MCF 10A (cell line): ENCODE measurements around the gene PDGFD. TPM values are rescaled to one million over a fixed set of nuclear protein-coding genes. Genes with fewer than 3 reads are reported as not detected.

Experiments used
- BruUV-seq: library from RNA; stranded (reverse); fragments of 400-500 nt; replicated peaks from 2 replicates; lab custom pipeline; 2021; lab: Mats Ljungman, UMichigan
- CTCF ChIA-PET: fragments of 300-600 bp; sonication (Branson Sonifier 250); formaldehyde crosslinking; extraction: SDS; loops from one replicate; lab custom pipeline; 2021; ENCODE audit warnings: antibody characterized with exemption, inconsistent platforms; lab: Yijun Ruan, JAX
- POLR2A ChIA-PET: fragments of 300-600, 350-650 bp; sonication (Branson Sonifier 250); formaldehyde crosslinking; extraction: SDS; loops from one replicate; lab custom pipeline; 2020; ENCODE audit warnings: antibody characterized with exemption, inconsistent platforms; lab: Yijun Ruan, JAX
- DNase-seq: peaks from one replicate; pipeline ENCODE4 v3.0.0-alpha.2; 2018; ENCODE audit not compliant: unreplicated experiment
- H3K27ac Mint-ChIP-seq: one replicate; pipeline ENCODE4 v1.8.0; 2022; ENCODE audit warnings: mild to moderate bottlenecking, low read depth, mixed read lengths; ENCODE audit not compliant: unreplicated experiment
- H3K27me3 Mint-ChIP-seq: one replicate; pipeline ENCODE4 v1.8.0; 2022; ENCODE audit warnings: mixed read lengths; ENCODE audit not compliant: insufficient read depth, unreplicated experiment
- H3K36me3 Mint-ChIP-seq: one replicate; pipeline ENCODE4 v1.8.0; 2022; ENCODE audit warnings: mild to moderate bottlenecking, moderate library complexity, mixed read lengths; ENCODE audit not compliant: insufficient read depth, unreplicated experiment
- H3K4me1 Mint-ChIP-seq: one replicate; pipeline ENCODE4 v1.8.0; 2022; ENCODE audit warnings: mixed read lengths; ENCODE audit not compliant: insufficient read depth, unreplicated experiment
- H3K4me3 Mint-ChIP-seq: one replicate; pipeline ENCODE4 v1.8.0; 2022; ENCODE audit warnings: mild to moderate bottlenecking, moderate library complexity, mixed read lengths; ENCODE audit not compliant: unreplicated experiment
- H3K9me3 Mint-ChIP-seq: one replicate; pipeline ENCODE4 v1.8.0; 2022; ENCODE audit warnings: mixed read lengths; ENCODE audit not compliant: unreplicated experiment
- CTCF ChIP-seq: fragments of 200-600 bp; IDR thresholded peaks from one replicate; pipeline ENCODE4 v1.8.0; 2022; ENCODE audit warnings: antibody characterized with exemption, mild to moderate bottlenecking; ENCODE audit not compliant: unreplicated experiment
- intact Hi-C: fragments of 100-400 bp; cut with micrococcal nuclease; formaldehyde crosslinking; loops from 2 replicates; pipeline ENCODE4 v1.14.1; 2022
- total RNA-seq: library from RNA; stranded (reverse); gene quantifications from 2 replicates; pipeline ENCODE4 v1.2.3, GENCODE V29; 2022

Gene PDGFD
- total RNA-seq, 1 experiment from 2014 or later, result 0.61 TPM

- CTCF ChIA-PET, result interaction anchor here (0.8 kb wide), 1 partner anchor 702 kb away, joined by 3 read pairs; no protein-coding TSS in a partner anchor
- POLR2A ChIA-PET, result no interaction called here
- DNase-seq, result no peak
- Mint-ChIP-seq H3K4me3 (no peak overlapping the region), H3K27me3 (no peaks in the 10 kb centered on the region), H3K4me1 (peaks cover 5% of the 10 kb centered on the region), H3K27ac (no peak overlapping the region), H3K36me3 (no peaks in the 10 kb centered on the region), H3K9me3 (no peaks in the 10 kb centered on the region)
- intact Hi-C loops, result no loop called here
- TF ChIP-seq CTCF, result no peak
- no TSS peak for BruUV-seq
These were observed 34.8 kb downstream of the PDGFD start for GRCh38 chr11:104129145-104129544.

- DNase-seq, result peak; percentile 55
- no TSS peak for BruUV-seq
These were observed 36.1 kb downstream of the PDGFD start for GRCh38 chr11:104127828-104128227.

GRCh38 chr11:104126464-104126863, 37.5 kb downstream of the PDGFD start:
- Mint-ChIP-seq H3K4me1 (peaks cover 5% of the 10 kb centered on the region), H3K4me3 (no peak overlapping the region), H3K36me3 (no peaks in the 10 kb centered on the region), H3K27me3 (no peaks in the 10 kb centered on the region), H3K9me3 (no peaks in the 10 kb centered on the region), H3K27ac (no peak overlapping the region)
- CTCF ChIA-PET, result interaction anchor here (1.4 kb wide), 1 partner anchor 17 kb away, joined by 4 read pairs; no protein-coding TSS in a partner anchor
- no peak for DNase-seq
- no TSS peak for BruUV-seq
- intact Hi-C loops, result no loop called here
- POLR2A ChIA-PET, result interaction anchor here (1.1 kb wide), 1 partner anchor 22 kb away, joined by 3 read pairs; no protein-coding TSS in a partner anchor
- TF ChIP-seq CTCF, result no peak

More at GRCh38 chr11:104127828-104128227, 36.1 kb downstream of the PDGFD start:
- ChIA-PET CTCF (interaction anchor here (0.9 to 1.4 kb wide), 2 partner anchors 18 to 35 kb away, joined by 3 to 4 read pairs; no protein-coding TSS in a partner anchor), POLR2A (interaction anchor here (0.6 to 1.3 kb wide), 4 partner anchors 8 to 129 kb away, joined by 3 to 4 read pairs (median 4); no protein-coding TSS in a partner anchor)
- Mint-ChIP-seq H3K27me3 (no peaks in the 10 kb centered on the region), H3K27ac (no peak overlapping the region), H3K9me3 (no peaks in the 10 kb centered on the region), H3K4me3 (no peak overlapping the region), H3K4me1 (peaks cover 5% of the 10 kb centered on the region), H3K36me3 (no peaks in the 10 kb centered on the region)
- intact Hi-C loops, result no loop called here
- no peak for TF ChIP-seq CTCF

- DNase-seq, result no peak
- Mint-ChIP-seq H3K27me3 (no peaks in the 10 kb centered on the region), H3K36me3 (no peaks in the 10 kb centered on the region), H3K27ac (no peak overlapping the region), H3K4me1 (peaks cover 5% of the 10 kb centered on the region), H3K4me3 (no peak overlapping the region), H3K9me3 (no peaks in the 10 kb centered on the region)
- ChIA-PET POLR2A (interaction anchor here (1.1 to 1.3 kb wide), 2 partner anchors 50 to 65 kb away, joined by 3 read pairs; no protein-coding TSS in a partner anchor), CTCF (interaction anchor here (0.6 to 1.0 kb wide), 3 partner anchors 13 to 676 kb away, joined by 3 to 5 read pairs (median 3); no protein-coding TSS in a partner anchor)
- intact Hi-C loops, result no loop called here
- no peak for TF ChIP-seq CTCF
- BruUV-seq, result no TSS peak
These were observed 39.0 kb downstream of the PDGFD start for GRCh38 chr11:104124979-104125378.
